DMS53 treated with DMSO at 0.1 percent for 48 hours (cell line): ENCODE results near the gene SLC35F2.

Experiments used
- DNase-seq: peaks from one replicate; lab custom pipeline; 2025; ENCODE audit not compliant: unreplicated experiment; lab: John Stamatoyannopoulos, UW

SLC35F2 gene

GRCh38 chr11:107743191-107743590 lies 115.4 kb downstream of the SLC35F2 start:
- DNase-seq = no peak

- no peak for DNase-seq
Measured at GRCh38 chr11:107741044-107741823, 117.4 kb downstream of the SLC35F2 start.
